SIG-M5 treated with dmso at 0.1 percent for 504 hours (cell line): ENCODE results near the gene DIP2C.
"Not testable (repeated sequence)": the region's sequence is repeated elsewhere in the genome, so short reads cannot be mapped to it uniquely, and the experiment has no call there.

Source experiments
- DNase-seq: peaks from one replicate; lab custom pipeline; 2025; ENCODE audit not compliant: unreplicated experiment; lab: John Stamatoyannopoulos, UW

DIP2C gene

GRCh38 chr10:615583-616152, 73.8 kb downstream of the DIP2C start:
- no peak for DNase-seq

DNA sequence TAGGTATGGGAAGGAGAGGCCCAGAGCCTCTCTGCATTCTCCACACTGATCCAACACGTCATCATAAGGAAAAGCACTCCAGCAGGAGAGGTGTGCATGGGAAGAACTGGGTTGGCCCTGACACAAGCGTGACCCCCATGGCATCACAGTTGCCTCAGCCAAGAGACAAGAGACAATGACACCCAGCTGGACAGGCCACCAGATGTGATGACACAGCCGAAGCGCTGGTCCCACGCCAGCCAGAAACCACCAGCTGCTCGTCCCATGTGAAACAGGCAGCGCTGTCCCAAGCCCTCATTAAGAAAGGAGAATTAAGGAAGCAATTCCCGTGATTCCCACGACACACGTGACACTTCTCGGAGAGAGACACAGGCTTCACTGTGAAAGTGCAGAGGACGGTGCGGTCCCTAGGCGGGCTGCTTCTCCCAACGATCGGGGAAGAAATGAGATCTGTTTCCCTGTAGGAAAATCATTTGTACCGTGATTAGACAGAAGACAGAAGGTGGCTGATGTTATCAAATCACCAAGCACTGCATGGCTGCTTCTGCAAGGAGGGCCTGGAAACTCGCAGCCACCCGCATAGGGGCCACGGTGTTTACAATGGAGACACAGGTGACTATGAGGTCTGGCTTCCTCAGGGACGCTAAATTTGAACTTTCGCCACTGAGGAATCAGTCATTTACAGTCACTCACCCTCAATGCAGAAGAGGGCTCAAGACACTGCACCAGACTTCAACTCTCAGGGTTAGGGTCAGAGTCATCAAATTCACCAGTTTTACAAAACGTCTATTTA, 74.5 kb downstream of the DIP2C start:
- DNase-seq: no peak

- no peak for DNase-seq
Measured at GRCh38 chr10:614139-614711, 75.2 kb downstream of the DIP2C start.

- DNase-seq: peak; percentile 63
Measured at GRCh38 chr10:613271-614138, 76.0 kb downstream of the DIP2C start.

- no peak for DNase-seq
Measured at GRCh38 chr10:612696-613095, 76.8 kb downstream of the DIP2C start.

GRCh38 chr10:610642-611305, 78.7 kb downstream of the DIP2C start:
- not testable (repeated sequence) for DNase-seq

DNA sequence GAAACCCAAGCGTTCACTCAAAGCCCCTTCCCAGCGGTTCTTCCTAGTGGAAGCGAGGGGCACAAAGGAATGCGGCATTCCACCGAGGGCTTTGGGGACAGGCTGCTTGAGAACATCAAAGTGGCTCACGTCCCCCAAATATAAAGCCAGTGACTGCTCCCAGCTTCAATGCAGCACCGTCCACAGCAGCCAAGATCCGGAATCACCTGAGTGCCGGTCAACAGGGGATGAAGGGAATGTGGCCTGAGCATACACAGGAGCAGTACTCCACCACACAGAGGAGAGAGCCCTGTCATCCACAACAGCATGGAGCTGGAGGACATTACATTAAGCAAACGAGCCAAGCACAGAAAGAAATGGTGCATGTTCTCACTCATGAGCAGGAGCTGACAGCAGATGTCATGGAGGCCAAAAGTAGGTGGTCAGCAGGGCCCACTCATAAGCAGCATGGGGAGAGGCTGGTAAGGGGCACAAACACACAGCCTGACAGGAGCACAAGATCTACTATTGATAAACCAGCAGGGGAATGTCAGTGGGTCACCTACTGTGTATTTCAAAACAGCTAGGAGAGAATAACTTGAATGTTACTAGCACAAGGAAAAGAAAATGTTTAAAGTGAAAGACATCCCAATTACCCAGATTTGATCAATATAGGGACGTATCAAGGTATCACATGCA, 79.5 kb downstream of the DIP2C start:
- DNase-seq: no peak

DNA sequence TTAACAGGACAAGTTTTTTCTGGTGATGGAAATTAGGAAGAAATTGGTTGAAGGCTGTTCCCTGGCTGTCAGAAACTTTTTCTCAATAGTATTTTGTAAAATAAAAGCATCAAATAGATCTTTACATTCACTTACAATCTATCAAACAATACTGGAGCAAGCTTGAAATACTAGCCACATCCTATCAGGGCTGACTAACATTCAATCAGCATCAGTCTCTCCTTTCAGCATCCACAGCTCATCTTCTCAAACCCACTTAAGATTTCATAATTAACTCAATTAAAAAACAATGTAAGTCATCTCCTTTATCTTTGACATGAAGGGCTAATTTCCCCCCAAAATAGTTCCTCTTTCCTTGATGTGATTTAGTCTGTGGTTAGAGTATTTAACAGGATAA, 80.2 kb downstream of the DIP2C start:
- no peak for DNase-seq

GRCh38 chr10:608331-609261, 80.9 kb downstream of the DIP2C start:
- no peak for DNase-seq

DNA sequence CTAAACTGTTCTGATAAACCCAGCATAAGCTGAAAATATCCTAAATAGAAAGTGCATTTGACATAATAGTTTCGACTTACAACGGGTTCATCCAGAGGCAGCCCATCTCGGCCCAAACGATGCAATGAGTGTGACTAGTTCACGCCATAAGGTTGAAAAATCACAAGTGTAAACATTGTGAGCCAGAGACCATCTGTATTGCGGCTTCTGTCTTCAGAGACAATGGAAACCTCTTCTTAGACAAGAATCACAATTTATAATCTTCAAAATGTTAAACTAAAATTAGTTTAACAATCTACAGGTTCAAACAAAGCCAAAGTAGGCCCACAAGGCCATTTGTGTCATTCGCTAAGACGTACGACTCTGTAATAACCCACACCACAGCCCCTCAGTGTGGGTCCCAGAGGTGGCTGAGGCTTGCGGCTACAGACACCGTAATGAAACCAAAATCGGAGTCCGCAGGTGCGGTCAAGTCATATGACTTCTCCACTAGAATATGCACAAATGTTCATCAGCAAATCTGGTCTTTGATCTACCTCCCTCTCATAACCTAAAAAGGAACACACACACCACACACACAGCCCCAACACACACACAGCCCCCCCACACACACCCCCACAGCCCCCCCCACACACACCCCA, 81.8 kb downstream of the DIP2C start:
- no peak for DNase-seq

GRCh38 chr10:606762-607544, 82.5 kb downstream of the DIP2C start:
- DNase-seq: no peak

DNA sequence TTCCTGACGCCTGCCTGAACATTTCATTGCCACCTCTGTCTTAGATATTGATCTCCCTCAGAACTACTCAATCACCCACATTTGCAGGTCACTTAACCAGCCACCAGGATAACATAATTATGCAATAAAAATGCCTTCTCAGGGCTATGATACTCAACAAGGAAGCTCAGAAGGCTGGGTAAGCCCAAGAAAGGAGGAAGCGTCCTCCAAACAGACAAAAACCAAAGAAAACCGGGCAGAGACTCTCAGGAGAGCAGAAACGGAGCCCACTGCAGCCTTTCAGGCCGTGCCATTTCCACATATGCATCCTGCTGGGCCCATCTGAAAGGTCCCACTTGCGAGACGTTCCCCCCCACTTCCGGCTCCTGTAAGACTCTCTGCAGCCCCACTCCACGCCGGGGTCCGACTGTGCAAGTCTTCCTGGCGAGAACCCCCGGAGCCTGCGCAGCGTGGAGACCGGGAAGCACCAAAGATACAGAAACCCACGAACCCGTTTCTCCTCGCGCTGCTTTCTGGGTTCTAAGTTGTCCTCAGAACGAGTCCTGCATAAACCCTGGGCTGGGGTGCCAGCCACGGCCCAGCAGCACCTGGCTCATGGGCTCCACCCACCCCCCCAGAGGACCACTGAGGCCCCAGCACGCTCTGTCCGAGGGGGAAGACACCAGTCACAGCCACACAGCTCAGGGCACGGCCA, 83.7 kb downstream of the DIP2C start:
- no peak for DNase-seq

DNA sequence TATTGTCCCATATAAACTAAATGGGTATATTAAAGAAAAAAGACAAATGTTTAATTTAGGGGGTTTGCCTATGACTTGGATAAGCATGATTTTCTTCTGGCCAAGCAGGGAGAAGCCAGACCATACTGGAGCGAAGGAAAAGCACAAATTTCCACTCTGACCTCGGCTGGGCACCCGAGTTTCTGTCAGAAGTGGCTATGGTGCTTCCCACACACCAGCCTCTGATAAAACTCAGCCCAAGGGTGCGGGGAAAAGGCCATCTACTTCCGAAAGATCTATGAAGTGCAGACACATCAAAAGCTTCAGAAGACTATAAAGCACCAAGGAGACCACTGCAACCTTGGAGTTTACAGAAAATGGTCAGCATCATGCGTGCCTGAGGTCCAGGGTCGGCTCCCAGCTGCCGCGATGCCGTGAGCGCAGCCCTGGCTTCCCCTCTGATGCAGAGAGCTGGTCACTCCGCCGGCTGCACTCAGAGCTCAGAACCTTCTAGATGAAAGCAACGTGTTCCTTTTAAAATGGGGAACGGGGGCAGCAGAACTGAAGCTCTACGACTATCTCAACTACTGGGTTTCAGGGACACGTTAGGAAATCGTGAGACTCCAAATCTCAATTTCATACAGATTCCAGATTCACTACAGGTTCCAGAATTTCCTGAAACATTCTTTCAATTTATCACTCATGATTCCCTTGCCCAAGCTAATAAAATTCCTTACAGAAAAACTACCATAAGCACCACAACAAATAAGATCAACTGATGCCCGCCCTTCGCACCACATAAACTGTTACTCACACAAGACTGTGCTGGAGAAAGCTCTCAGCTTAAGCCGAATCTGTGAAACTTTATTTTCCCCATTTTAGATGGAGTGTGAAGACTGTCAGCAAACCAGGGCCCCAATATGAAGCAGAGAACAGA, 84.5 kb downstream of the DIP2C start:
- no peak for DNase-seq

- DNase-seq: no peak
Measured at GRCh38 chr10:603745-604144, 85.7 kb downstream of the DIP2C start.

DNA sequence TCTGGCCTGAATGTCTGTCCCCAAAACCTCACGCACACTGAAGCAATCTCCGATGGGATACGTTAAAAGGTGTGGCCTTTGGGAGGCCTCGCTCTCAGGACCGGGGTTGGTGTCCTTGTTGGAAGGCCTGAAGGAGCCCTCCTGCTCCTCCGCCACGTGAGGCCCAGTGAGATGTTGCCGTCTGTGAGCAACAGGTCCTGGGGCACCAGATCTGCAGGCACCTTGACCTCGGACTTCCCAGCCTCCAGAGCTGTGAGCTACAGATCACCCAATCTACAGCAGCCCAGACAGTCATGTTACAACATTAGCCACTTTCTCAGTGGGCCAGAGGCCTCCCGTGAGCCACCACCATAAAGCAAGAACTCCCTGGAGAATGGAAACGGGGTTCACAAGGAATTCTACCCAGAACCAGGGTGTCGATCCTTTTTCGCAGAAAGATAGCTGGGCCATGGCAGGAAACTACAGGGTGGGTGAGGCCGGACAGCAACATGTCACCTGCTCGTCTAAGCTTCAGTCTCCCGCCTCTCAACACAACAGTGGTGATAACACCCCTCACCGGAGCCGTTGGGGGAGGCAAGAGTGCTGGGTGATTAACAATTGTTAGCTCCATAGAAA, 87.0 kb downstream of the DIP2C start:
- no peak for DNase-seq

DNA sequence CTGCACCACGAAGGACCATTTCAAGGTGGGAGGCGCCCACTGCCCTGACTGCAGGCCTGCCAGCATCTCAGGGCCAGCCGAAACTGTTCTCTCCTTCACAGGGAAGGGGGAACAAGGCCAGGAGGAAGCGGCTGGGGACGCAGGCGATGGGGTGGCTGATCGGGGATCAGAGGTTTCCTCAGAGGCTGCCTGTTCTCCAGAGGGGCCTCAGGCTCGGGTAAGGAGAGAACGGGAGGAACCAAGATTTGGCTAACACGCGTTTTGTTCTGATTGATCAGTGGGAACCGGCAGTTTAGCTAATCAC, 87.9 kb downstream of the DIP2C start:
- DNase-seq: no peak
